Middle frontal gyrus (tissue), 1 donor: ENCODE measurements around the gene TLCD1.

Experiments
- DNase-seq: peaks from one replicate; pipeline ENCODE4 v3.0.0-alpha.2; 2015; ENCODE audit warnings: low spot score; ENCODE audit errors: extremely low spot score

The TLCD1 gene, protein sequence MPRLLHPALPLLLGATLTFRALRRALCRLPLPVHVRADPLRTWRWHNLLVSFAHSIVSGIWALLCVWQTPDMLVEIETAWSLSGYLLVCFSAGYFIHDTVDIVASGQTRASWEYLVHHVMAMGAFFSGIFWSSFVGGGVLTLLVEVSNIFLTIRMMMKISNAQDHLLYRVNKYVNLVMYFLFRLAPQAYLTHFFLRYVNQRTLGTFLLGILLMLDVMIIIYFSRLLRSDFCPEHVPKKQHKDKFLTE

DNA sequence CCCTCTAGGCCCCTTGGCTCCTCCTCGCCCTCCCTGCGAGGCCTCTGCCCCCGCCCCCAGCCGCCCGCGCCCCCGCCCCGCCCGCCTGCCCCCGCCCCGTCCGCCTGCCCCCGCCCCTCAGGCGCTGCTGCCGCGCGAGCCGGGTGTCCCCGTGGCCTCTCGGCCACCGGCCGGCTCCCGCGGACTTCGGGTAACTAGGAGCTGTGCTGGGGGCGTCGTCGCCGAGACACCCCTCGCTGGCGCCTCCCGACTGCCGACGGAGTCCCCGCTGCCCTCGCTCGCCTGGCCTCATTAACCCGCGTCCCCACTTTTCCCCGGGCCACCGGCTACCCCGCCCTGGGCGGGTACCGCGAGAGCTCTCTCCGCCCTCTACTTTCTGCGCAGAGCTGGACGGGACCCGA, at the start of gene TLCD1:
Gene TLCD1, minus strand, starts transcription at position 8 of the 401 bp plus-strand sequence. CDS start 136 bp downstream, outside the sequence.
- DNase-seq: no peak

DNA sequence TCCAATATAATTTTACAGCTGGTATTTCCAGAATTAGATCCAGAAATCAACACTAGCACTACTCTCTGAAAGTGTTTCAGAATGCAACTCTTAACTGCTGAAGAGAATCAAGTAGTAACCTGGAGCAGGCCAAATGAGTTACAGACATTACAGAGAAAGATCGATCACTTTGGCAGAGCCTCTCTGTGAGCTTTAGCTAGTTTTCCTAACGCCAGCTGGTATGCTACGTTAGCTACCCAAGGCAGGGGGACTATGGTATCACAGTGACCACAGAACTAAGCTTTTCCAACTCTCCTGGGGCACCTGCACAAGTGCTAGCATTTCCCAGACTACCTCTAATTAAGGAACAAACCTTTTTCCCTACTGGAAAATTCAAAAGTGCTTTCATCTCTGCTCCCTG, 48.2 kb upstream of the TLCD1 start:
- DNase-seq: no peak

DNA sequence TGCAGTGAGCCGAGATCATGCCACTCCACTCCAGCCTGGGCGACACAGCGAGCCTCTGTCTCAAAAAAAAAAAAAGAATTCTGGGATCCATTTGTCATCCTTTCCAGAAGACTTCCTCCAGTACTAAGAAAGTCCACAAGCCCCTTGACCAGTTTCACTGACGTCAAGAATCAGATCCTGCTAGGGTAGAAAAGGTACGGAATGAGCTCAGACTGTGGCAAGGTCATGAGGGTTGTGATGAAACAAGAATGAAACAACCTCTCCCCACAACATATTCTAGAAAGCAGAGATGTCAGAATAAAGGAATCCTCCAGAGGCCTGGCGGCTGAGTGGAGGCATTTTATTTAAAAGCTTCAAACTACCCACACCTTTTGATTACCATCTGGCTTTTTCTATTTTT, 47.7 kb upstream of the TLCD1 start:
- DNase-seq: no peak

DNA sequence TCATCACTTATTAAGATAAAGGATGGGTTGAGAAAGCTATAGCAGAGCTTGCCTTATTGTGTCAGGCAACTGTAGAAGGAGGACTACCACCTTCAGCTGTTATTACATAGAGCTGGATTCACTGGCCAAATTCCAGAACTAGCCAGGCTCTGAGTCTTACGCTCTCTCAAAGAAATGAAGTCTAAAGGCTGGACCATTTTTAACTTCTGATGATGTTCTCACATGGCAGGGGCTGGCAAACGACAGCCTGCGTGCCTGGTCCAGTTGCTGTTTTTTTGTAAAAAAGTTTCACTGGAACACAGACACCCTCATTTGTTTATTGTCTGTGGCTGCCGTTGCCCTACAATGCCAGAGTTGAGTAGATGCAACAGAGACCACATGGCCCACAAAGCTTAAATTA, 39.0 kb upstream of the TLCD1 start:
- no peak for DNase-seq

DNA sequence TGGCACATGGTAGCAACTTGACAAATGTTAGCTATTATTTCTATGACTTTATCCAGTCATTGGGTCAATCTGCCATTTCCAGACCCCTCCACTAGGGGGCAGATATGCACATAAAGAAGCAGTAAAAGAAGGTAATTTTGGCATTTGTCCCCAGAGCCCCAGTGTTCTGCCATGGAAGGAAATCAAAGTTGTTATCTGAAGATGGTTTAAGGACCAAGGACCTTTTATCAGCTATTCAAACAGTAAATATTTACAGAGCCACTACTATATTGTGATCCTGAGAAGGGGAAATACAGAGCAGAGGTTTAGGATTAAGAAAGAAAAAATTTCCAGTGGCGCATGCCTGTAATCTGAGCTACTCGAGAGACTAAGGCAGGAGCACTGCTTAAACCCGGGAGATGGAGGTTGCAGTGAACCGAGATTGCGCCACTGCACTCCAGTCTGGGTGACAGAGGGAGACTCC, 37.8 kb upstream of the TLCD1 start:
- no peak for DNase-seq

DNA sequence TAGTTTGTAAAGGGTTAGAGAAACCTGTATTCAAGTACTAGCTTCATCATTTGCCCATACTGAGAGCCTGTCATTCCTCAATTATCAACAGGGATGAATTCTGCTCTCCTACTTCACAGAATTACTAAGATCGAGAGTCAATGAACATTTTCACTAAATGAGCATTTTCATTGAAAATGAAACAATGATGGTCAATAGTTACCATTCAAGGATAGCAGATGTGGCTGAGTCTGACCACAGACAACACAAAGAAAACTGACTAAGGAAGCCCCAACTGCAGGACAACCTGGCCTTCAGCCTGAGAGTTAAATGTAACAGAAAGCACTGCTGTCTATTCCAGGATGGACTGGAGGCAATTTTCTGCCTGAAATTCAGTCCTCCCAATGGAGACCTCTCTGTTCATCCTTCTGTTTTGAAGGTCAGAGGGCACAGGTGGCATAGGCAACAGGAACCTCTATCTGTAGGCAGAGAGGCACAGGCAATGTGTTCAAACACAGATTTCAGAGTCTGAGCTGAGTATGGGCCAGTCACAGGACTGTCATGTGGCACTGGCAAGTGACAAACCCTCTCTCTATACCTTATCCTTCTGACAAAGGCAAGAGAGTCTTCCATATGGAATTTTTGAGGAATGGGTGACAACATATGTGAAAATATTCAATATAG, 37.2 kb upstream of the TLCD1 start:
- DNase-seq: no peak

DNA sequence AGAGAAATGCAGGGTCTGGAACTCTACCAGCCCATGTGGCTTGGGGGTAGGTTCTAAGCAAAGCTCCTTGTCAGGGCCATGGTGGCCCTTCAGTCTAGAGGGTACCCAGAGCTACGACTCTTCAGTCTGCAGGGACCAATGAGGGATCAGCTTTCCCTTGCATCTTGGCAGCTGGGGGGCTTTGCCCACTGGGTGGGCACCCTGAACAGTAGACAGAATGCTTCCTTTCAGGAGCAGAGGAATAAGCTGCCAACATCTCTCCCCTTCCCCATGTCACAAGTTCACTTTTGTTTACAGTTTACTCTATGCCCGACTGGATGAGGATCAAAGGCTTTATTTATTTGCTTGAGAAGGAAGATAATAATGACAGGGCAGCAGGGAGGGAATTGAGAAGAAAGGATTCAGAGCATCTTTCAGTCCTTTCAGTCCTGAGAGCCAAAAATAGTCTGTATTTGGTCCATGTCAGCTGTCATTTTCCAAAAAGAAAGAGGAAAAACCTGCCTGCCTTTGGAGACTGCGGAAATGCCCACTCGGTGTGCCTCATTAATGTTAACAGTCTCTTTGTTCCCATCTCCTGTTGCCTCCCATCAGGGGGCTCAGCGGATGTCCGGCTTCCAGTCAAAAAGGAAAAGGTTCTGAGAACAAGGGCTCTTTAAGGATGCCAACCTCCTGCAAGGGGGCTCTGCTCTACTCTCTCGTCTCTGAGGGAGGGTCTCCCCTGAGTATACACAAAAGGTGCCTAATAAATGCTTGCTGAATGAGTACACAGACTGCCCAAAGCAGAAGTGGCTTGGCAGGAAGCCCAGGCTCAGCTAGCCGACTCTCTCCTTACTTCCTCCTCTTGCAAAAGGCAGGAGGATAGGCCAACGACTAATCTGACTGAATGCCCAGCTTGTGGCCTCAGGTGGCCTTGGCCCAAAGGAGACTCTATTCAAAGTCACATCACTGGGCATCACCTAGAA, 34.8 kb upstream of the TLCD1 start:
- no peak for DNase-seq

DNA sequence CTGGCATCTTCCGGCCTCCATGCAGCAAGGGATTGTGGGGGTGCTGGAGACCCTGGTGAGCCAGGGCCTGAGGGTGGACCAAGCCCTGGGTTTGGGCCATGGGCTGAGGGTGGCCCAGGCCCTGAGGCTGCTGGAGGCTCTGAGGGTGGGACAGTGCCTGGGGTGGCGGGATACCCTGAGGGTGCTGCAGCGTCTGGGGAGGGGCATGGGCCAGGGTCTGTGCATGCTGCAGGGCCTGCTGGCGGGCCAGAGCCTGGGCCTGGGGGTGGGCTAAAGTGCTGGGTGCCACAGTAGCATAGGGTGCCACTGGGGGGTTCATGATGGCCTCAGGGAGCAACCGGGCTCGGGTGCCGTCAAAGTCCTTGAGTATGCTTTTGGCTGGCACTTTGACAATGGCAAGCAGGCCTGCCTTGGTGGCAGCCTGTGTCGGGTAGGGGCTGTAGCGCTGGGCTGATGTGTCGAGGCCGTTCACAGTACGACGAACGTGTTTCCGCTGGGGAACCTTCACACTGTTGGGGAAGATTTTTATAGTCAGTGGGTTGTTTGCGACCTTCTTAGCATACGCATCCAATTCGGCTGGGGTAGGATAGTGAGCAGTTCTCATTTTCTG, 33.3 kb upstream of the TLCD1 start:
- DNase-seq: no peak

DNA sequence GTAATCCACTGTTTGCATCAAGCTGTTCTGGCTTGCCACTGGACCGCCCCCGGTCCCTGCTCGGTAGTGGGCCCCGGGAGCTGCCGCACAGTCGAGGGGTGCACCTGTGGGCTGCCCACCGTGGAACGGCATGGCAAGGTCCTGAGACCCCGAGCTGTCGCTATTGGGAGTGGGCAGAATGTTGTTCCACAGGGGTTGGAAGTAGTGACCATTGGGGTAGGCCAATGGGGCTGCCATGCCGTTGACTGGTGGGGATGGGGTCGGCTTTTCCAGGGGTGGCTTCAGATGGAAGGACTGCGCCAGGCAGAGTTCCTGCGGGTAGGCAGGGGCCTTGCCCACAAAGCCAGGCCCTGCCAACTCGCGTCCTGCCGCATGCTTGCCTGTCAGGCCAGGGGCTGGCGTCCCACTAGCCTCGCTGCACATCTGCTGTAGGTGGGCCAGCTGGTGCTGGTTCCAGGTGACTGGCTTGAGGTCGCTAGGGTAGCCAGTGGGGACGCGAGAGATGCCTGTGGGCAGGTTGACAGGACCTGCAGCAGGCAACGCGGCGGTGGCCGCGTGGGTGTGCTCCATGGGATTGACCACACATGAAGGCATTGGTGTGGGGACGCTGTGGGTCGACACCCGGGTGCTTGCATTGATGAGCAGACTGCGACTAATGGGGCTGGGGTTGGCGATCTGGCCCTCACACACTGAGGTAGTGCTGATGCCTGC, 32.5 kb upstream of the TLCD1 start:
- no peak for DNase-seq

DNA sequence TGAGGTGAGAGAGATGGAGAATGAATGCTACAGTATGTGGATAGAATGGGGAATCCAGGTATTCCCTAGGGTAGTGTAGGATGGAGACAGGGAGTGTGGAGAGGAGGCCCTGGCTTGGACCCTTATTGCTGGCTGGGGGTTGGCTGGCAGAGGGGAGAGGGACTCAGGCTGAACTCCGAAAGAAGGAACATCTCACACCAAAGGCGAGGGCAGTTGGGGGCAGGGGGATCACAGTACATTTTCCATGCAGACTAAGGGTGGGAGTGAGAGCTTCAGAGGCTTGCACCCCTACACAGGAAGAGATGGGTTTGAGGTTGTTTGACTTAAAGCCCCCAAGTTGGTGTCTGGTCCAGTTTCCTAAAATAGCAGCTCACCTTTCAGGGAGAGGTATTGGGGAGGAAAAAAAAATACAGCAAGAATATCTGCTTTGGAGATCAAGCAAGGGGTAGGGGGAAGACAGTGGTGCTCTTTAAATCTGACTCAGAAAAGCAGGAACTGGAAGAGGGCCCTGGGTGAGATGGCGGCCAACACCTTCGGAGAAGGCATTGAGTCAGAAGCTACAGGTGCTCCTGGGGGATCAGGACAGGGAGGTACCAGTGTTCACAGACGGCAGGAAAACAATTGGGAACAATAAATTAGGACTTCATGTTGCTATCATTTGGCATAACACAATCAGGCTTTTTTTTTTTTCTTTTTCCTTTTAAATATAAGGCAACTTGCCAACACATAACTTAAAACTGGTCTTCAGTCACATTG, 30.2 kb upstream of the TLCD1 start:
- no peak for DNase-seq

DNA sequence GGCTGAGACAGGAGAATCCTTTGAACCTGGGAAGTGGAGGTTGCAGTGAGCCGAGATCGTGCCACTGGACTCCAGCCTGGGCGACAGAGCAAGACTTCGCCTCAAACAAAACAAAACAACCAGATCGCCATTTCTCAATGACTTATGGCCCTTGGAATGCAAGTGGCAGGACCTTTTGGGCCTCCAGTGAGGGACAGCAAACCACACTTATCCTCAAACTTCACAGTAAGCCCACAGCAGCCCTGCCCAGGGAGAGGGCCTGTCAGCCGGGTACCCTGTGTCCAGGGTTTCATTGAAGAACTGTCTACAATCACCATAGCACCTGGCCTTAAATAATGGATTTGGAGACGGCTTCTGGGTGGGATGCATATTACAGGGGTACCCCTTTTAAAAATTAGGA, 29.5 kb upstream of the TLCD1 start:
- no peak for DNase-seq

DNA sequence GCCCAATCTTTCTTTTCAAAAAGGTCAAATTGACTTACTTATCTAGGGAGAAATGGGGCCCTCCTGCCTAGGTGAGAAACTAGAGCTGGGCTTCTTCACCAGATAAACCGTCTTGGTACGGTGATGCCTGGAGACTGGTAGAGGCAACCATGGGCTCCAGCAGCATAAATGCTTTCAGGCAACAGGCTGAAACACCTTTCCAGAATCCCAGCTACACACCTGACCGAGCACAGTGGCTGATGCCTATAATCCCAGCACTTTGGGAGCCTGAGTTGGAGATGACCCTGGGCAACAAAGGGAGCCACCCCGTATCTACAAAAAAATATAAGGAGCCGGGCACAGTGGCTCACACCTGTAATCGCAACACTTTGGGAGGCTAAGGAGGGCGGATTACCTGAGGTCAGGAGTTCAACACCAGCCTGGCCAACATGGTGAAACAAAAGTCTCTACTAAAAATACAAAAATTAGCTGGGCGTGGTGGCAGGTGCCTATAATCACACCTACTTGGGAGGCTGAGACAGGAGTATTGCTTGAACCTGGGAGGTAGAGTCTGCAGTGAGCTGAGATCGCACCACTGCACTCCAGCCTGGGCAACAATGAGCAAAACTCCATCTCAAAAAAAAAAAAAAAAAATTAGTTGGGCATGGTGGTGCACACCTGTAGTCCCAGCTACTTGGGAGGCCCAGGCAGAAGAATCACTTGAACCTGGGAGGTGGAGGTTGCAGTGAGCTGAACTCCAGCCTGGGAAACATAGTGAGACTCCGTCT, 25.8 kb upstream of the TLCD1 start:
- no peak for DNase-seq

DNA sequence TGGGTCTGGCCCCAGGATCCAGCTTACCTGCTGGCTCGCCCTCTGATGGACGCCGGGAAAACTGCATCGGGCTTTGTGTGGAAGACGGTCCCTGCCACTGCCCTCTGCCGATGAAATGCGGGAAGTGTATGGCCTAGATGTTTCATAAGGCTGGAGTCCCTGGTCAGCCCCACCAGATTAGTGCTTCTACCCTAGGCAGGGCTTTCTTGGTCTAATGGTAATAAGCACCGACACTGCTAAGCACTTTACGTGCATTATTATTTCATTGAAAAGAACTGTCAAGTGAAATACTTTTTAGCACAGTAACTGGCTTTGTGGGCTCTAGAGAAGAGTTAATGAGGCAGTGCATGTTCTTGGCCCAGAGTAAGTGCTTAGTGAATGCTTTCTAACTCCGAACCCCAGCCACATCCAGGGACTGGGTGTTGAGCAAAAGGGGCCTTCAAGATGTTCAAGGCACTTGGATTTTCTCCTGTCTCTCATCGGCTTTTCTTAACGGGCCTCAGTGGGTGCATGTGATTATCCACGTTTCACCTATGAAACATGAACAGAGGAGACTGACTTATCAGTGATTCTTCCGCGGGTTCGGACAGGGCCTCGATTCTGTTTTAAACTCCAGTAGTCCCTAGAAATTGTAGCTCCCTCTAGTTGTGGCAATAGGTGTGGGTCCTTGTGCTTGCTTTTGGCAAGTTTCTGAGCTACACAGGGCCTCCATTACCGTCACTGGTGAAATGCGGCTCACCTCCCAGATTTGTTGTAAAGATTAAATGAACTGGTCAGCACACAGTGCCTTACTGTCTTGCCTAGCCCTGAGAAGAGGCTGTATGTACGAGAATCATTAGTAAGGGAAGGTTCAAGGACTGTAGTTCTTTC, 24.4 kb upstream of the TLCD1 start:
- peak; percentile 88 for DNase-seq

DNA sequence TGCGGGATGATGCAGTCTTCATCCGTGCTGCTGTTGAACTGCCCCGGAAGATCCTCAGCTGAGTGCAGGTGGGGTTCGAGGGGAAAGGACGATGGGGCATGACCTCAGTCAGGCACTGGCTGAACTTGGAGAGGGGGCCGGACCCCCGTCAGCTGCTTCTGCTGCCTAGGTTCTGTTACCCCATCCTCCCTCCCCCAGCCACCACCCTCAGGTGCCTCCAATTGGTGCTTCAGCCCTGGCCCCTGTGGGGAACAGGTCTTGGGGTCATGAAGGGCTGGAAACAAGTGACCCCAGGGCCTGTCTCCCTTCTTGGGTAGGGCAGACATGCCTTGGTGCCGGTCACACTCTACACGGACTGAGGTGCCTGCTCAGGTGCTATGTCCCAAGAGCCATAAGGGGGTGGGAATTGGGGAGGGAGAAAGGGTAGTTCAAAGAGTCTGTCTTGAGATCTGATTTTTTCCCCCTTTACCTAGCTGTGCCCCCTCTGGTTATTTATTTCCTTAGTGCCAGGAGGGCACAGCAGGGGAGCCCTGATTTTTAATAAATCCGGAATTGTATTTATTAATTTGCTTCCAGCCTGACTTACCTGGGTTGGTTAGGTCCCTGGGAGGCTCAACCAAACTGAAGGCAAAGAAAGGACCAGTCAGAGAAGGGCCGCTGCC, 23.6 kb upstream of the TLCD1 start:
- no peak for DNase-seq

DNA sequence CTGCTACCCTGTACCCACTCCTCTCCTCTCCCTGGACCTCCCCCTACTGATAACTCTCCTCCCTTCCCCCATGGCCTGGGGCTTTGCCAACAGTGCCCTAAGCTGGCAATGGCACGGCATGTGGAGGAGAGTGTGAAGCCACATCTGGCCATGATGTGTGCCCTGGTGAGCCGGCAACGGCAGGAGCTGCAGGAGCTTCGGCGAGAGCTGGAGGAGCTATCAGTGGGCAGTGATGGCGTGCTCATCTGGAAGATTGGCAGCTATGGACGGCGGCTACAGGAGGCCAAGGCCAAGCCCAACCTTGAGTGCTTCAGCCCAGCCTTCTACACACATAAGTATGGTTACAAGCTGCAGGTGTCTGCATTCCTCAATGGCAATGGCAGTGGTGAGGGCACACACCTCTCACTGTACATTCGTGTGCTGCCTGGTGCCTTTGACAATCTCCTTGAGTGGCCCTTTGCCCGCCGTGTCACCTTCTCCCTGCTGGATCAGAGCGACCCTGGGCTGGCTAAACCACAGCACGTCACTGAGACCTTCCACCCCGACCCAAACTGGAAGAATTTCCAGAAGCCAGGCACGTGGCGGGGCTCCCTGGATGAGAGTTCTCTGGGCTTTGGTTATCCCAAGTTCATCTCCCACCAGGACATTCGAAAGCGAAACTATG, 23.0 kb upstream of the TLCD1 start:
- DNase-seq: no peak

DNA sequence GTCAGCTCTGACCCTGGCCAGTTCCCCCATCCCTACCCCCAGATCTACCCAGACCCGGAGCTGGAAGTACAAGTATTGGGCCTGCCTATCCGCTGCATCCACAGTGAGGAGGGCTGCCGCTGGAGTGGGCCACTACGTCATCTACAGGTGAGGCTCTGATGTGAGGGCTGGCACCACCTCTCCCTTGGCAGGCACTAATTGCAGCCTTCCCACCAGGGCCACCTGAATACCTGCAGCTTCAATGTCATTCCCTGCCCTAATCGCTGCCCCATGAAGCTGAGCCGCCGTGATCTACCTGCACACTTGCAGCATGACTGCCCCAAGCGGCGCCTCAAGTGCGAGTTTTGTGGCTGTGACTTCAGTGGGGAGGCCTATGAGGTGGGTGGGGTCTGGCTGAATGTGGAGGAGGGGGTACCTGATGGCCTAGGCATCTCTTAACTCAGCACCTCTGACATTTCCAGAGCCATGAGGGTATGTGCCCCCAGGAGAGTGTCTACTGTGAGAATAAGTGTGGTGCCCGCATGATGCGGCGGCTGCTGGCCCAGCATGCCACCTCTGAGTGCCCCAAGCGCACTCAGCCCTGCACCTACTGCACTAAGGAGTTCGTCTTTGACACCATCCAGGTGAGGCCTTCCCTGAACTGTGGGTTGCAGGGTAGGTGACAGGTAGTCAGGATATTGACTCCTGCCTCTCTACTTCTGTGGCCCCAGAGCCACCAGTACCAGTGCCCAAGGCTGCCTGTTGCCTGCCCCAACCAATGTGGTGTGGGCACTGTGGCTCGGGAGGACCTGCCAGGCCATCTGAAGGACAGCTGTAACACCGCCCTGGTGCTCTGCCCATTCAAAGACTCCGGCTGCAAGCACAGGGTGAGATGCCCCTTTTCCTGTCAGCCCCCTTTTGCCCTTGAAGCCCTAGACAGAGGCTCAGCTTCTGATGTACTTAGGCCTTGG, 22.0 kb upstream of the TLCD1 start:
- DNase-seq: no peak
